Measurements from ENCODE around the gene SLC6A11. TPM values are rescaled to one million over a fixed set of nuclear protein-coding genes. Genes with fewer than 3 reads are reported as not detected.

The SLC6A11 gene
- total RNA-seq, 2 experiments from 2014 or later = not detected

DNA sequence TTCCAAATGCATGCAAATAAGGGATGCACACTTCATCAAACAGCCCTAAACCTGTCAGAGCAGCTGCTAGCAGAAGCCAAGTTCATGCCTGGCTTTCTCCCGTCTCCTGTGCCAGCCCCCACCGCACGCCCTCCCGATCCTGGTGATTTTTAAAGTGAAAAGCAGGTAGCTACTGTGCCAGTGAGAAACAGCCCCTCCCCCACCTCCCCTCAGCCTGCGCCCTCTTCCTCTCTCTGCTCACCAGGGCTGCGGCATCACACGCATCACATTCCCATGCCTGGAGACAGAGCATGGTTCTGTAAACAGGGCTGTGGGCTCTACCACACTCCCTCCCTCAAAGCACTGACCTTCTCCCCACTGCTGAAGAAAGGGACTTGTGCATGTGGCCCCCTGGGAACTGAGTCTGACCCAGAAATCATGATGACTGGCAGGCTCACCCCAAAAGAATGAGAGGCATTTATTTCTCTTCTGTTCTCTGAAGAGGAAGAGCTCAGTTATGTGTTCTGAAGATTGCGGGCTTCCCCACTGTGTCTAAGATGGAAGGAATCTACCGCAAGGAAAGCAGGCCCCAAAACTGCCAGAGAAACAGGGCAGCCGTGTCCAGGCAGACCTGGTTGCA is 162.0 kb downstream of the SLC6A11 start:
- H3K36me3 Mint-ChIP-seq (ENCODE audit: low read depth) = no peaks in the 10 kb centered on the region
- Histone ChIP-seq H3K36me3 (ENCODE audit: insufficient read depth, low read length) (no peaks in the 10 kb centered on the region), H3K4me3 (ENCODE audit: low read length) (no peak overlapping the region), H3K27ac (ENCODE audit: low read depth in 1 of 2, low read length in 2 of 2) (no peak overlapping the region), H3K9me3 (ENCODE audit: control insufficient read depth in 1 of 2, insufficient read depth in 1 of 2, low read length in 2 of 2) (no peaks in the 10 kb centered on the region), H3K4me1 (ENCODE audit: insufficient read depth, low read length) (no peaks in the 10 kb centered on the region), H3K27me3 (ENCODE audit: control insufficient read depth in 1 of 2, insufficient read depth in 2 of 2, low read length in 2 of 2) (peaks cover 0 to 10% of the 10 kb centered on the region in 2 experiments)
- ATAC-seq (ENCODE audit: poor library complexity) = no peak
- ChIA-PET CTCF (no interaction called here), POLR2A (no interaction called here)
- no peak overlapping the region for H3K4me3 Mint-ChIP-seq
- TF ChIP-seq, protein P1, sequence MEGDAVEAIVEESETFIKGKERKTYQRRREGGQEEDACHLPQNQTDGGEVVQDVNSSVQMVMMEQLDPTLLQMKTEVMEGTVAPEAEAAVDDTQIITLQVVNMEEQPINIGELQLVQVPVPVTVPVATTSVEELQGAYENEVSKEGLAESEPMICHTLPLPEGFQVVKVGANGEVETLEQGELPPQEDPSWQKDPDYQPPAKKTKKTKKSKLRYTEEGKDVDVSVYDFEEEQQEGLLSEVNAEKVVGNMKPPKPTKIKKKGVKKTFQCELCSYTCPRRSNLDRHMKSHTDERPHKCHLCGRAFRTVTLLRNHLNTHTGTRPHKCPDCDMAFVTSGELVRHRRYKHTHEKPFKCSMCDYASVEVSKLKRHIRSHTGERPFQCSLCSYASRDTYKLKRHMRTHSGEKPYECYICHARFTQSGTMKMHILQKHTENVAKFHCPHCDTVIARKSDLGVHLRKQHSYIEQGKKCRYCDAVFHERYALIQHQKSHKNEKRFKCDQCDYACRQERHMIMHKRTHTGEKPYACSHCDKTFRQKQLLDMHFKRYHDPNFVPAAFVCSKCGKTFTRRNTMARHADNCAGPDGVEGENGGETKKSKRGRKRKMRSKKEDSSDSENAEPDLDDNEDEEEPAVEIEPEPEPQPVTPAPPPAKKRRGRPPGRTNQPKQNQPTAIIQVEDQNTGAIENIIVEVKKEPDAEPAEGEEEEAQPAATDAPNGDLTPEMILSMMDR (IDR thresholded peaks at IDR 0.05) = no peak
- H3K27me3 Mint-ChIP-seq = peaks cover 52% of the 10 kb centered on the region
- no peak overlapping the region for H3K27ac Mint-ChIP-seq
- peaks cover 6% of the 10 kb centered on the region for H3K4me1 Mint-ChIP-seq (ENCODE audit: low read depth)
- intact Hi-C loops (cut with DNase I, micrococcal nuclease) = no loop called here
- peaks cover 2% of the 10 kb centered on the region for H3K9me3 Mint-ChIP-seq
- no peak for DNase-seq

DNA sequence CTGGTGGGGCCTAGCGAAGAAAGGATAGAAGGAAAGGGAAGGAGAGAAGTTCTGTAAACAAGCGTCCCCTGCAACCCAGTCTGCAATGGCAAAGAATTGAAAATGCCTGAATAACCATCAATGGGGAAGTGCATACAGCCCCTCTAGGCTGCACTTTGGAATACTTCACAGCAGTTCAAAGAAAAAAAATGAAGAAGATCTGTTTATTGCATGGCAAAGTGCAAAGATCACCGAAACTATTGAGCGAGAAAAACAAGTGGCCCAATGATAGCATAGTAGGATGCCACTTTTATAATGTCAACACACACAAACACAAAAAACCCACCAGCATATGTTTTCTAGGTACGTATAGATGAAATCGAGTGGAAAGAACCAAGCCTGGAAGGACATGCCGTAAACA is 162.9 kb downstream of the SLC6A11 start:
- peaks cover 0 to 10% of the 10 kb centered on the region in 2 experiments for H3K27me3 ChIP-seq (ENCODE audit: control insufficient read depth in 1 of 2, insufficient read depth in 2 of 2, low read length in 2 of 2)
- DNase-seq (no peak), ATAC-seq (ENCODE audit: poor library complexity) (no peak)
- H3K4me3 ChIP-seq (ENCODE audit: low read length) = no peak overlapping the region
- no peak overlapping the region for H3K27ac ChIP-seq (ENCODE audit: low read depth in 1 of 2, low read length in 2 of 2)
- Mint-ChIP-seq H3K27me3 (peaks cover 44% of the 10 kb centered on the region), H3K27ac (no peak overlapping the region), H3K36me3 (ENCODE audit: low read depth) (no peaks in the 10 kb centered on the region), H3K4me1 (ENCODE audit: low read depth) (peaks cover 9% of the 10 kb centered on the region), H3K4me3 (no peak overlapping the region), H3K9me3 (peaks cover 2% of the 10 kb centered on the region)
- no peaks in the 10 kb centered on the region for H3K36me3 ChIP-seq (ENCODE audit: insufficient read depth, low read length)
- H3K9me3 ChIP-seq (ENCODE audit: control insufficient read depth in 1 of 2, insufficient read depth in 1 of 2, low read length in 2 of 2) = no peaks in the 10 kb centered on the region
- CTCF ChIA-PET = no interaction called here
- POLR2A ChIA-PET = no interaction called here
- intact Hi-C loops (cut with DNase I, micrococcal nuclease) = no loop called here
- TF ChIP-seq, protein P1 (IDR thresholded peaks at IDR 0.05) = no peak
- H3K4me1 ChIP-seq (ENCODE audit: insufficient read depth, low read length) = no peaks in the 10 kb centered on the region

DNA sequence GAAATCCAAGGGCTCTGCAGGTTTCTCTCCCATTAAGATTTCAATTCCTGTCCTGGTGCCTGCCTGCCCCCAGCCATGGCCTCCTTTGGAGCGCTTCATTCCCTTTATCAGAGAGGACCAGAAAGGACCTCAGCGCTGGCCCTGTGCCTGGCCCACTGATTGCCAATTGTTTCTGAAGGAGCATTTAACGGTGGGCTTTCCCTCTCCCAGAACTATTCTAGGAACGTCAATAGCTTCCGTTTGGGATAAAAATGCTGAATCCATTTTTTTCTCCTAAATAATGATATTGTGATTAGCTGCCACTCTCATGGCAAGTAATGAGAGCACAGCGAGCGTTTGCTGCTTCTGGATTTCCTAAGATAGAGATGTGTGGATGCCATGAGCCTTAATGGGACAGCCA is 164.3 kb downstream of the SLC6A11 start:
- peaks cover 37% of the 10 kb centered on the region for H3K27me3 Mint-ChIP-seq
- no peaks in the 10 kb centered on the region for H3K36me3 Mint-ChIP-seq (ENCODE audit: low read depth)
- ChIA-PET CTCF (no interaction called here), POLR2A (no interaction called here)
- H3K4me3 ChIP-seq (ENCODE audit: low read length) = no peak overlapping the region
- no peak overlapping the region for H3K27ac Mint-ChIP-seq
- DNase-seq (no peak), ATAC-seq (ENCODE audit: poor library complexity) (no peak)
- intact Hi-C loops (cut with DNase I, micrococcal nuclease) = no loop called here
- peaks cover 9% of the 10 kb centered on the region for H3K4me1 Mint-ChIP-seq (ENCODE audit: low read depth)
- H3K4me1 ChIP-seq (ENCODE audit: insufficient read depth, low read length) = no peaks in the 10 kb centered on the region
- peaks cover 2% of the 10 kb centered on the region for H3K9me3 Mint-ChIP-seq
- no peaks in the 10 kb centered on the region for H3K9me3 ChIP-seq (ENCODE audit: control insufficient read depth in 1 of 2, insufficient read depth in 1 of 2, low read length in 2 of 2)
- no peaks in the 10 kb centered on the region for H3K36me3 ChIP-seq (ENCODE audit: insufficient read depth, low read length)
- TF ChIP-seq, protein P1 (IDR thresholded peaks at IDR 0.05) = no peak
- no peak overlapping the region for H3K27ac ChIP-seq (ENCODE audit: low read depth in 1 of 2, low read length in 2 of 2)
- no peak overlapping the region for H3K4me3 Mint-ChIP-seq
- H3K27me3 ChIP-seq (ENCODE audit: control insufficient read depth in 1 of 2, insufficient read depth in 2 of 2, low read length in 2 of 2) = peaks cover 0 to 6% of the 10 kb centered on the region in 2 experiments

All from CD4-positive, alpha-beta T cell (primary cell).